ENCODE data around the gene FLCN.

GRCh38 chr17:17215575-17215974 lies 21.4 kb downstream of the FLCN start:
- TF ChIP-seq CTCF (IDR thresholded peaks at IDR 0.05) (no peak), POLR2A (IDR thresholded peaks at IDR 0.05) (no peak)

Data from prostate gland (tissue), 2 donors.